H1 (cell line): ENCODE results near the gene GNAT2. TPM values are rescaled to one million over a fixed set of nuclear protein-coding genes. Genes with fewer than 3 reads are reported as not detected.

ENCODE experiments used
- CTCF ChIA-PET: fragments of 300-600 bp; sonication (Branson Sonifier 250); formaldehyde crosslinking; loops from one replicate; lab custom pipeline; 2021; ENCODE audit not compliant: partially characterized antibody; lab: Charles Lee
- POLR2A ChIA-PET: fragments of 300-600 bp; sonication (Branson Sonifier 250); formaldehyde crosslinking; loops from one replicate; lab custom pipeline; 2021; ENCODE audit warnings: inconsistent platforms; ENCODE audit not compliant: partially characterized antibody; lab: Charles Lee
- DNase-seq, 2 experiments: peaks; one replicate each; pipeline versions ENCODE4 v3.0.0 to v3.0.0-alpha.2; 2010 to 2022; ENCODE audit warnings: low spot score in 2 of 2, low read depth in 1 of 2, mixed read lengths in 1 of 2
- FAIRE-seq: peaks from 2 replicates; lab custom pipeline; 2011; peaks lifted over from hg19 to GRCh38; lab: Jason Lieb, UNC
- H2AFZ ChIP-seq: 2 replicates; pipeline ENCODE4 v1.8.1; 2012; ENCODE audit warnings: low read length, inconsistent platforms
- H2AK5ac ChIP-seq: 2 replicates; pipeline ENCODE4 v1.6.1; 2013; ENCODE audit warnings: low read depth, low read length
- H2BK120ac ChIP-seq: replicated peaks from 2 replicates; pipeline ENCODE3; 2013; ENCODE audit warnings: low read depth, low read length, inconsistent platforms
- H2BK12ac ChIP-seq: 2 replicates; pipeline ENCODE4 v1.6.1; 2013; ENCODE audit warnings: low read depth, low read length
- H2BK15ac ChIP-seq: 2 replicates; pipeline ENCODE4 v1.6.1; 2013; ENCODE audit warnings: low read length
- H2BK20ac ChIP-seq: 2 replicates; pipeline ENCODE4 v1.6.1; 2013; ENCODE audit warnings: low read length
- H2BK5ac ChIP-seq: 2 replicates; pipeline ENCODE4 v1.6.1; 2013; ENCODE audit warnings: low read depth, low read length
- H3K14ac ChIP-seq: 2 replicates; pipeline ENCODE4 v1.6.1; 2013; ENCODE audit warnings: inconsistent platforms; ENCODE audit not compliant: insufficient read length
- H3K18ac ChIP-seq: 2 replicates; pipeline ENCODE4 v1.6.1; 2013; ENCODE audit warnings: low read length; ENCODE audit errors: extremely low read depth
- H3K23ac ChIP-seq: 2 replicates; pipeline ENCODE4 v1.6.1; 2013; ENCODE audit warnings: inconsistent platforms; ENCODE audit not compliant: insufficient read length
- H3K23me2 ChIP-seq: 2 replicates; pipeline ENCODE4 v1.6.1; 2013; ENCODE audit warnings: low read depth, low read length
- H3K27ac ChIP-seq: 2 replicates; pipeline ENCODE4 v1.6.1; 2011; ENCODE audit warnings: low read depth, low read length, inconsistent platforms
- H3K27me3 ChIP-seq, 4 experiments: replicated peaks in 1 of 4; 1 replicate in 1 of 4; 2 replicates in 3 of 4; pipeline versions ENCODE4 v1.6.1 to v1.8.1; 2011 to 2013; ENCODE audit warnings: low read length in 3 of 4, mild to moderate bottlenecking in 3 of 4, inconsistent platforms in 2 of 4, mixed read lengths in 2 of 4, moderate library complexity in 1 of 4; ENCODE audit not compliant: control insufficient read depth in 3 of 4, insufficient read depth in 3 of 4; ENCODE audit errors: extremely low read depth in 1 of 4
- H3K36me3 ChIP-seq, 4 experiments: 2 replicates each; pipeline versions ENCODE4 v1.6.1 to v1.8.1; 2011 to 2013; ENCODE audit warnings: mild to moderate bottlenecking in 4 of 4, low read length in 3 of 4, moderate library complexity in 2 of 4, control low read depth in 1 of 4, inconsistent platforms in 1 of 4; ENCODE audit not compliant: insufficient read depth in 4 of 4, control insufficient read depth in 2 of 4
- H3K4ac ChIP-seq: replicated peaks from 2 replicates; pipeline ENCODE3; 2013; ENCODE audit warnings: low read length, low read depth, mixed read lengths, inconsistent platforms; ENCODE audit not compliant: insufficient read length
- H3K4me1 ChIP-seq, 4 experiments: replicated peaks in 1 of 4; 1 replicate in 1 of 4; 2 replicates in 3 of 4; pipeline versions ENCODE4 v1.6.1 to v1.8.1; 2011 to 2013; ENCODE audit warnings: low read length in 3 of 4, inconsistent platforms in 2 of 4, mixed read lengths in 1 of 4; ENCODE audit not compliant: insufficient read depth in 4 of 4, control insufficient read depth in 3 of 4
- H3K4me2 ChIP-seq, 2 experiments: 2 replicates each; pipeline versions ENCODE4 v1.6.1 to v1.8.1; 2011 to 2013; ENCODE audit warnings: low read depth in 2 of 2, low read length in 2 of 2, control low read depth in 1 of 2, inconsistent platforms in 1 of 2, mild to moderate bottlenecking in 1 of 2; ENCODE audit not compliant: insufficient read depth in 1 of 2
- H3K4me3 ChIP-seq, 4 experiments: fragments of 200-600, 300-600 bp in 1 of 4; sonication (generic), shearing (Covaris generic), sonication (Bioruptor Twin) in 1 of 4; 2 replicates each; pipeline versions ENCODE4 v1.5.1 to v1.8.1; 2011 to 2016; ENCODE audit warnings: low read length in 4 of 4, low read depth in 3 of 4, control low read depth in 2 of 4, inconsistent platforms in 2 of 4, mild to moderate bottlenecking in 2 of 4, mixed read lengths in 1 of 4, moderate library complexity in 1 of 4; ENCODE audit not compliant: insufficient read depth in 2 of 4; ENCODE audit errors: extremely low read depth in 1 of 4
- H3K56ac ChIP-seq: replicated peaks from 2 replicates; pipeline ENCODE3; 2013; ENCODE audit warnings: low read depth, mild to moderate bottlenecking, mixed read lengths, low read length, inconsistent platforms; ENCODE audit not compliant: insufficient read length
- H3K79me1 ChIP-seq: 2 replicates; pipeline ENCODE4 v1.6.1; 2013; ENCODE audit warnings: low read depth, low read length, control low read depth
- H3K79me2 ChIP-seq, 2 experiments: 2 replicates each; pipeline versions ENCODE4 v1.6.1 to v1.8.1; 2012 to 2013; ENCODE audit warnings: low read length in 2 of 2, mild to moderate bottlenecking in 2 of 2, inconsistent platforms in 1 of 2; ENCODE audit not compliant: insufficient read depth in 2 of 2, control insufficient read depth in 1 of 2
- H3K9ac ChIP-seq, 4 experiments: replicated peaks in 1 of 4; 1 replicate in 1 of 4; 2 replicates in 3 of 4; pipeline versions ENCODE4 v1.6.1 to v1.8.1; 2011 to 2013; ENCODE audit warnings: low read depth in 3 of 4, low read length in 3 of 4, control low read depth in 2 of 4, mild to moderate bottlenecking in 2 of 4, moderate library complexity in 2 of 4, inconsistent platforms in 1 of 4; ENCODE audit errors: extremely low read depth in 1 of 4
- H3K9me3 ChIP-seq, 2 experiments: 2 replicates each; pipeline versions ENCODE4 v1.6.1 to v1.8.1; 2012 to 2013; ENCODE audit warnings: mild to moderate bottlenecking in 2 of 2, moderate library complexity in 2 of 2, control low read depth in 1 of 2, inconsistent platforms in 1 of 2, low read depth in 1 of 2, low read length in 1 of 2, mixed read lengths in 1 of 2; ENCODE audit not compliant: insufficient read depth in 2 of 2
- H4K20me1 ChIP-seq, 2 experiments: replicated peaks in 1 of 2; 2 replicates each; pipeline versions ENCODE3 to v1.8.1; 2011 to 2013; ENCODE audit warnings: inconsistent platforms in 2 of 2, low read length in 2 of 2, mild to moderate bottlenecking in 1 of 2; ENCODE audit not compliant: insufficient read depth in 2 of 2, control insufficient read depth in 1 of 2
- H4K5ac ChIP-seq: 2 replicates; pipeline ENCODE4 v1.6.1; 2013; ENCODE audit warnings: low read length, low read depth, mixed read lengths, inconsistent platforms; ENCODE audit not compliant: insufficient read length
- H4K8ac ChIP-seq: 2 replicates; pipeline ENCODE4 v1.8.0; 2013; ENCODE audit warnings: mild to moderate bottlenecking, moderate library complexity, low read length, inconsistent platforms; ENCODE audit not compliant: insufficient read depth; ENCODE audit errors: extremely low read depth
- H4K91ac ChIP-seq: replicated peaks from 2 replicates; pipeline ENCODE3; 2013; ENCODE audit warnings: low read length, mixed read lengths, inconsistent platforms; ENCODE audit not compliant: insufficient read length
- CBX5 ChIP-seq: fragments of 300-800, 300-1000 bp; sonication (generic); IDR thresholded peaks from 2 replicates; pipeline ENCODE4 v1.7.1; 2016; ENCODE audit warnings: antibody characterized with exemption, low read length, low read depth
- CREB1 ChIP-seq: IDR thresholded peaks from 2 replicates; pipeline ENCODE4 v1.6.1; 2012; ENCODE audit warnings: inconsistent platforms
- CTBP2 ChIP-seq: IDR thresholded peaks from 2 replicates; pipeline ENCODE4 v1.7.0; 2011; ENCODE audit warnings: borderline replicate concordance, mild to moderate bottlenecking, moderate library complexity, mixed read lengths, low read length; ENCODE audit not compliant: insufficient read depth, insufficient read length
- EP300 ChIP-seq, 2 experiments: IDR thresholded peaks; 1 replicate in 1 of 2; 2 replicates in 1 of 2; pipeline ENCODE4 v1.6.1; 2011 to 2012; ENCODE audit warnings: low read depth in 2 of 2, low read length in 2 of 2, mild to moderate bottlenecking in 2 of 2, borderline replicate concordance in 1 of 2, inconsistent platforms in 1 of 2, moderate library complexity in 1 of 2
- GABPA ChIP-seq: IDR thresholded peaks from 2 replicates; pipeline ENCODE4 v1.6.1; 2011; ENCODE audit warnings: mild to moderate bottlenecking, low read length, moderate library complexity, borderline replicate concordance; ENCODE audit not compliant: insufficient read depth
- JUND ChIP-seq: IDR thresholded peaks from 2 replicates; pipeline ENCODE4 v1.6.1; 2011; ENCODE audit warnings: mild to moderate bottlenecking, improper control_type of control experiment, low read length
- NRF1 ChIP-seq: IDR thresholded peaks from 2 replicates; pipeline ENCODE4 v1.6.1; 2011; ENCODE audit warnings: mild to moderate bottlenecking, low read depth, low read length, improper control_type of control experiment
- POLR2A ChIP-seq, 2 experiments: IDR thresholded peaks; 1 replicate in 1 of 2; 2 replicates in 1 of 2; pipeline ENCODE4 v1.6.1; 2011; ENCODE audit warnings: low read depth in 2 of 2, low read length in 2 of 2, mild to moderate bottlenecking in 2 of 2; ENCODE audit errors: control extremely low read depth in 1 of 2
- POLR2AphosphoS5 ChIP-seq: IDR thresholded peaks from 2 replicates; pipeline ENCODE4 v1.6.1; 2011; ENCODE audit warnings: low read depth, low read length
- SIN3A ChIP-seq, 2 experiments: IDR thresholded peaks in 1 of 2; conservative IDR thresholded peaks in 1 of 2; 2 replicates each; pipeline ENCODE4 v1.6.1; 2011 to 2012; ENCODE audit warnings: low read length in 2 of 2, improper control_type of control experiment in 1 of 2, low read depth in 1 of 2, mild to moderate bottlenecking in 1 of 2
- SIX5 ChIP-seq: IDR thresholded peaks from 2 replicates; pipeline ENCODE4 v1.6.1; 2011; ENCODE audit warnings: mild to moderate bottlenecking, low read depth, low read length
- TCF12 ChIP-seq: IDR thresholded peaks from 2 replicates; pipeline ENCODE4 v1.6.1; 2011; ENCODE audit warnings: low read depth, mild to moderate bottlenecking, low read length
- ZNF274 ChIP-seq: IDR thresholded peaks from 2 replicates; pipeline ENCODE4 v1.7.0; 2012; ENCODE audit warnings: low read length, borderline replicate concordance; ENCODE audit errors: extremely low read depth
- WGBS, 2 experiments: shearing (Covaris generic) in 1 of 2; methylation state at CpG; one replicate each; pipeline versions ENCODE4 v1.1.6 to v1.1.7; 2013 to 2015; ENCODE audit warnings: low lambda C conversion rate in 2 of 2, mixed read lengths in 2 of 2, inconsistent platforms in 1 of 2, low coverage in 1 of 2, missing lambda C conversion rate in 1 of 2; ENCODE audit not compliant: insufficient replicate concordance in 2 of 2, insufficient coverage in 1 of 2, insufficient read length in 1 of 2; ENCODE audit errors: extremely low coverage in 1 of 2, missing lambda C conversion rate in 1 of 2; 5-methylcytosine and 5-hydroxymethylcytosine counted together
- polyA plus RNA-seq, 7 experiments: library from polyadenylated mRNA; depleted of rRNA in 3 of 7; stranded (reverse) in 5 of 7; unstranded in 2 of 7; fragments of >200 nt in 5 of 7; fragments of 200-250 nt in 2 of 7; gene quantifications; 1 replicate in 5 of 7; 2 replicates in 1 of 7; 4 replicates in 1 of 7; pipeline versions ENCODE4 v1.2.1 to v1.2.3, GENCODE V29; 2011 to 2013; ENCODE audit warnings: missing spikeins in 2 of 7, mixed read lengths in 2 of 7
- total RNA-seq: library from RNA; stranded (reverse); fragmentation: NEBNext Ultra II Directional; extraction: Animal tissue kit (Norgen Biotek cat#: 25700); gene quantifications from 2 replicates; pipeline ENCODE4 v1.2.1, GENCODE V29; 2021

GNAT2 gene
- total and polyA plus RNA-seq, 2 of the 8 experiments (the other 6 are each of a cell fraction or from before 2014, with no cell fraction given): 0.05 TPM; not detected in 1

- Histone ChIP-seq H2BK15ac (no peak overlapping the region), H3K18ac (no peak overlapping the region), H3K9me3 (no peaks in the 10 kb centered on the region), H2BK120ac (no peak overlapping the region), H3K27me3 (no peaks in the 10 kb centered on the region), H3K14ac (no peak overlapping the region), H2AFZ (no peak overlapping the region), H3K79me1 (peaks cover 10% of the 10 kb centered on the region), H4K8ac (no peak overlapping the region), H3K4ac (no peak overlapping the region), H3K27ac (no peak overlapping the region), H3K36me3 (peaks cover 17 to 27% (median 24%) of the 10 kb centered on the region in 4 experiments), H2AK5ac (no peak overlapping the region), H3K4me2 (no peak overlapping the region), H4K5ac (no peak overlapping the region), H3K4me1 (peaks cover 0 to 4% (median 0%) of the 10 kb centered on the region in 4 experiments; a peak in 5 of 7 replicates), H2BK20ac (no peak overlapping the region), H4K20me1 (peaks cover 3 to 23% of the 10 kb centered on the region in 2 experiments), H3K23ac (no peak overlapping the region), H3K9ac (no peak overlapping the region; a peak in 1 of 7 replicates), H4K91ac (no peak overlapping the region), H3K23me2 (no peaks in the 10 kb centered on the region), H2BK12ac (no peak overlapping the region), H2BK5ac (no peak overlapping the region; the same call in 1 of the 2 replicates), H3K56ac (no peak overlapping the region), H3K79me2 (peaks cover 0 to 18% of the 10 kb centered on the region in 2 experiments; a peak in 2 of 4 replicates), H3K4me3 (no peak overlapping the region)
- DNase-seq (peak in 1 of 2 experiments; percentile 22), FAIRE-seq (no peak)
- WGBS, 2 experiments: 96% methylated on average over 23 of the region's 23 CpGs; no CpG with 5 or more reads in 1 of the 2 experiments
- CTCF ChIA-PET: interaction anchor here (0.5 to 10.4 kb wide), 13 partner anchors 11 to 1774 kb away, joined by 3 to 73 read pairs (median 4); partner anchors contain the start of gene GNAI3
- POLR2A ChIA-PET: interaction anchor here (1.1 kb wide), 1 partner anchor 79 kb away, joined by 4 read pairs; the partner anchor contains the start of gene GNAI3
- TF ChIP-seq POLR2A (IDR thresholded peaks at IDR 0.05; ENCODE audit: control extremely low read depth in 1 of 2, low read depth in 2 of 2, low read length in 2 of 2) (no peak), CREB1 (no peak), ZNF274 (no peak), TCF12 (no peak), JUND (no peak), NRF1 (no peak), EP300 (IDR thresholded peaks at IDR 0.05; ENCODE audit: borderline replicate concordance in 1 of 2, low read depth in 2 of 2, low read length in 2 of 2) (no peak), SIN3A (conservative IDR thresholded peaks at IDR 0.05 in 1 of 2, IDR thresholded peaks at IDR 0.05 in 1 of 2; ENCODE audit: low read depth in 1 of 2, low read length in 2 of 2) (no peak), GABPA (no peak), CBX5 (no peak), SIX5 (no peak), CTBP2 (no peak), POLR2AphosphoS5 (no peak)
These were observed 8.4 kb upstream of the GNAT2 start for GRCh38 chr1:109627692-109628399.
